Globus pallidus (tissue), 1 donor: ENCODE data around the gene MAP4.
"Not testable (repeated sequence)": the region's sequence is repeated elsewhere in the genome, so short reads cannot be mapped to it uniquely, and the experiment has no call there.

Experiments used
- DNase-seq: peaks from one replicate; pipeline ENCODE4 v3.0.0-alpha.2; 2015; ENCODE audit warnings: low spot score

The MAP4 gene

DNA sequence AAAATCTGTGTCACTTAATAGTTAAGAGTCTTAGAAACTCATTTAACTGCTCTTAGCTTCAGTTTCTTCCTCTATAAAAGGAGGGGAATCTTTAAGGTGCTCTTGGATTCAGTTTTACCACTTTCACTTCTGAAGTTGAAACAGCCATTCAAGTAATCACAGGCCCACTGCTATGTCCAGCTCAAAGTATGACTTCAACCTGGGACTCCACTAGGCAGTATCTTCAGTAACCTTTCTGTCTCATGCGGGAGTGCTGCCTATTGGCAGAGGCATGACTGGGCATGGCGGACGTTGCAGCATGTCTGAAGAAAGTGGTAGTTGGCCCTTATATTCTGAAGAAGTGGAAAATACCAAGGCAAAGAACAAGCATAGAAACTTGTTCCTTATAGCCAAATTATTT, 121.0 kb downstream of the MAP4 start:
- no peak for DNase-seq

- DNase-seq = peak; percentile 39
Measured at GRCh38 chr3:47892286-47893040, 123.8 kb downstream of the MAP4 start.

- no peak for DNase-seq
Measured at GRCh38 chr3:47891613-47892005, 124.6 kb downstream of the MAP4 start.

DNA sequence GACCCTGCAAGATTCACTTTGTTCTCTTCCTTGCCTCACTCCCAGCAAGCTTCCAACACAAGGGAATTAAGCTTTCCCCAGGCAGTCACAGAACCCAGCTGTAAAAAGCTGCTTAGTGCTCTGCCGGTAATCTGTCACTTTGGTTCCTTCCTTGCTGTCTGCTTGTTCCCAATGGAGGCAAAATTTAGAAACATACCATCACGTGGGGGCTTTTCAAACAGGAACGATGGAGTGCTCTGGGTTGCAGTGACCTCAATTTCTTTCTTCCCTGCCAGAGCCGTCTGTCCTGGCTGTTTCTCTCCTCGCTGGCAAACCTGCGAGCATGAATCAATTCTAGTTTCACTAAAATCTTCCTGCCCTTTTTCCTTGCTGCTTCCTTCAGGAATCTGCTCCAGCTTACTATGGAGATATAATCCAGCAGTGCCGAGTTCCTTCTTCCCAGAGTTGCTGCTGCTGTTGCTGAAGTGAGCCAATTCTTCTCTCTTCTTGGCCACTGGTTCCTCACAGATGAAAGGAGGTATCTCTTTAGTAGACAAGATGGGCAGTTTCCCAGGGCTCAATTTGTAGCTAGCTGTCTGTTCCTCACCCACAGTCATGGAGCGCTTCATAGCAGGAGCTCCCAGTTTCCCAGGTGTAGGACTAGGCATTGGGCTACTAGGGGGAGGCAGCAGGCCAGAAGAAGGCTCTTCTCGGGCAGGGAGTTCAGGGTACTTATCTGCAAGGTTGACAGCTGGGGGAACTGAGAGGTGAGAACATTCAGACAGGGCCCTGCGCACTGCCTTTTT, 125.2 kb downstream of the MAP4 start:
- peak; percentile 60 for DNase-seq

- DNase-seq = peak; percentile 42
Measured at GRCh38 chr3:47890126-47890827, 125.9 kb downstream of the MAP4 start.

- DNase-seq = no peak
Measured at GRCh38 chr3:47888986-47889757, 127.0 kb downstream of the MAP4 start.

DNA sequence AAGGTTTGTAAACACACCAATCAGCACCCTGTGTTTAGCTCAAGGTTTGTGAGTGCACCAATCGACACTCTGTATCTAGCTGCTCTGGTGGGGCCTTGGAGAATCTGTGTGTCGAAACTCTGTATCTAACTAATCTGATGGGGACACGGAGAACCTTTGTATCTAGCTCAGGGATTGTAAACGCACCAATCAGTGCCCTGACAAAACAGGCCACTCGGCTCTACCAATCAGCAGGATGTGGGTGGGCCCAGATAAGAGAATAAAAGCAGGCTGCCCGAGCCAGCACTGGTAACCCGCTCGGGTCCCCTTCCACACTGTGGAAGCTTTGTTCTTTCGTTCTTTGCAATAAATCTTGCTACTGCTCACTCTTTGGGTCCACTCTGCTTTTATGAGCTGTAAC, 128.2 kb downstream of the MAP4 start:
- DNase-seq = not testable (repeated sequence)

- DNase-seq = no peak
Measured at GRCh38 chr3:47885168-47885567, 131.0 kb downstream of the MAP4 start.

DNA sequence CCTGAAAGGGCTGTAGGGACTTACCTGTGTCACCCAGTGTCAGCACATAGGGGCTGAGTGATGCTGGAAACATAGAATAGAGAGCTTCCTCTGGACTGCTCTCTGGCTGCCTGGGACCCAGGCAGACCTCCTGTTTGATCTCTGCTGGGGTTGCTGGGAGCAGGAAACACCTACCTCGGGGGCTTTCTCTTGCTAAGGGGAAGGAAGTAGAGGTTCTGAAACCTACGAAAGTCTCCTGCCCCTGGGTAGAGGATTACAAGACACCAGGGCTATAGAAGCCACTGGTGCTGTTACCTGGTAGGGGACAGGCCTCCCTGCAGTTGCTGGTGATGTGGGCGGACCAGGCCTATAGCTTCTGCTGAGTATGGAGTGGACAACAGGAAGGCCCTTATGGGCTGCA, 131.6 kb downstream of the MAP4 start:
- DNase-seq = no peak

GRCh38 chr3:47882338-47882737, 133.9 kb downstream of the MAP4 start:
- no peak for DNase-seq

GRCh38 chr3:47877719-47878118, 138.5 kb downstream of the MAP4 start:
- no peak for DNase-seq

GRCh38 chr3:47877290-47877689, 138.9 kb downstream of the MAP4 start:
- DNase-seq = no peak

DNA sequence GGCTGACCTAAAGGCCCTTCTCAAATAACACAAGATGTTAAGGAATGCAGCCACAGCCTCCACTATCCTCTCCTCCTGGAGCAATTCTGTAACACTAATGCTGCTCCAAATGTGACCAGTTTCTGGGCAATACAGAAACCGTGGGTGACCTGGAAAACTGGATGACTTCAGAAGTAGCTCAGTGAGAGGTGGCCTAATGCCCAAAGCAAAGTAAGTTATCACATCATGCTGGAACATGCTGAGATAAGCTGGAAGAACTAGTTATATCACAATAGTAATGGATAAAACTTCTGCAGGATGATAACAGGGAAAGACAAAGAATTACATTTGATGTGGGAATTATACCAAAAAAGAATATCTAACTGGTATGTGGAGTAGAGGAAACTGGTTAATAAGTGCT, 141.3 kb downstream of the MAP4 start:
- no peak for DNase-seq

DNA sequence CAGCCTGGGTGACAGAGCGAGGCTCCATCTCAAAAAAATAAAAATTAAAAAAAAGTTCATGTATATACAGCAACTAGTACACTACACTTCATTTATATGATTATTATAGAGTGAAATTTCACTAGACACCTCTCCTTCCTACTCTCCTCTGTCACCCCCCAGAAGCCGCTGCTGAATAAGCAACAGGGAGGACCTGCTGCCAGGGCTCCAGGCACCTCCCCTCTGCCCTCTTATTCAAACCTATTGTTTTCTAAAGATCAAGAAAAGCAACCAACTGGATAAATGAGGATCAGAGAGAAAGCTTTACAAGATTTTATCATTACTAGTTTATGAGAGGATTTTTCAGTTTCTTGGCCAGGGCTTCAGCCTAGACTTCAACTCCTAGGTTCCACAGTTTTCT, 141.8 kb downstream of the MAP4 start:
- no peak for DNase-seq

- no peak for DNase-seq
Measured at GRCh38 chr3:47872916-47873315, 143.3 kb downstream of the MAP4 start.

DNA sequence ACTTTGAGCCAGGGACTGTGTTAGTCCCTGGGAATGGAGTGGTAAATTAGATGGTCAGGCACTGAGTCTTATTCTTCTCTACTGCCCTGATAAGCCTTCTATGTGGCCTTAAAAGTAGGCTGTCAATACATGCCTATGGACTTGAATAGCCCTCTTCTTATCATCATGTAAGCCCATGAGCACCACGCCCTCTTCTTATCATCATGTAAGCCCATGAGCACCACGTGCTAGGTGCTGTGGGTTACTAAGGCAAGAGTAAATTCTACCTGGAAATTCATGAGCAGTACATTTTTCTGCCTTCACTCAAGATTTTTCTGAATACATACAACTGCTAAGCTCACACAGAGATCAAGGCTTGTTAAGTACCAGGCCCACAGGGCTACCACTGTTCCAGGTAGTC, 144.8 kb downstream of the MAP4 start:
- DNase-seq = no peak

DNA sequence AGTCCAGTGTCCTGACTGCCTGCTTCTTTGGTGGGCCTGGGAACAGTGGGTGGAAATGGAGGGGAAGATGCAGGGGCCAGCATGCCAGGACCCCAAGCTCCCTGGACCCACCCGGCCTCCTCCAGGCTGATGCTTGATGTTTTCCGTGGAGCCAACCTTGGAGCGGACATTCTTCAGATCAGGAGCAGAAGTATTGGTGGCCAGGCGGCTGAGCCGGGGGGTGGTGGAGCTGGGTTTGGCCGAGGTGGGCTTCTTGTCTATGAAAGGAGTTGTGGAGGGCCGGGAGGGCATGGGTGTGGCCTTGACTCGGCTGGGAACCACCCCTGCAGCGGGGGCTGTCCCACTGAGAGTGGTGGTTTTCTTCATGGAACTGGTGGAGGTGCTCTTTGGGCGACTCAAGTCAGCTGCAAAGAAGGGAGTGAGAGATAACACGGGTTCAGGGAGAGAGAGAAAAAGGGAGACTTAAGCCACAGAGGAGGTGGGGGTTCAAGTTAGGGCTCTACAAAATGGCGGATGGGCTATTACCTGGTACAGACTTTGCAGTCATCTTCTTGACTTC, 145.4 kb downstream of the MAP4 start:
- no peak for DNase-seq

DNA sequence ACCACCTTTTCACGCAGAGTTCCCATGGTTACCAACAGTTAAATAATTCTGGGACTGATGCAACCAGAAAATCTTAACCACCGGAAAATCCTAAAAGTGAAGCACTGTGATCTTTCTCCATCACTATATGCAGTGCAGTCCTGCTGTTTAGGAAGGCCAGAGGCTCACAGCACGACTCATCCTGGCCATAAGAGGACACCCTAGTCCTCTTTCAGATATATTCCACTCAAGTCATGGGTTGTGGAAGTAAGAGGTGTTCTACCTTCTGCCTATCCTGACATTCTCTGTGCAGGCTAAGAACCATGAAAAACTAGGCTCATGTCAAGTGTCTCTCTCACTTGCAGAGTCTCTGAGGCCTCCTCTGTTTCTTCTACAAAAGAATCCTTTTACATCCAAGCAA, 146.1 kb downstream of the MAP4 start:
- no peak for DNase-seq

- no peak for DNase-seq
Measured at GRCh38 chr3:47868306-47868705, 147.9 kb downstream of the MAP4 start.

DNA sequence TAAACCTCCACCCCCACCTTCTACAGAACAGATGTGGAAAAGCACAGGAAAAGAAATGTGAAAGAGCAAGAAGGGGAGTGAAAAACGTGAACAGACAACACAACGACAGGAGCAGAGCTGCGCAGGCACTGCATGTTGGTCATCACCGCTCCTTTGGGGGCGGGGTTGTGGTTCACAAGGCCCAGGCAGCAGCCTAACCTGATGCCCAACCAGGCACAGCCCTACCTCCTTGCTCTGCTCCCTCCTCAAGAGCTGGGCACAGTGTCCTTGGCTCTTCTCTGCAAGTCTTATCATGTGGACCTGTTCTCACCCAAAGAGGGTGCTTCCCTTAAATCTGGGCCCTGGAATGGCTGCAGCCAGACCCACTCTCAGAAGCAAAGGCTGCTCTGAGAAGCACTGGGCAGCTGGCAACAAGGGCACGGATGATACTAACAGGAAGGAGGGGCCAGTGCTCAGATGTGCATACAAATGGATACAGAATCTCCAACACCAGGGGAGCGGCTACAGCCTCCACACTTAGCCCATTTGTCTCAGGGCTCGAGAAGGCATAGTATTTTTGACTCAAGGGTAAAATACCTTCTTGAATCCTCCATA, 148.7 kb downstream of the MAP4 start:
- DNase-seq = no peak

DNA sequence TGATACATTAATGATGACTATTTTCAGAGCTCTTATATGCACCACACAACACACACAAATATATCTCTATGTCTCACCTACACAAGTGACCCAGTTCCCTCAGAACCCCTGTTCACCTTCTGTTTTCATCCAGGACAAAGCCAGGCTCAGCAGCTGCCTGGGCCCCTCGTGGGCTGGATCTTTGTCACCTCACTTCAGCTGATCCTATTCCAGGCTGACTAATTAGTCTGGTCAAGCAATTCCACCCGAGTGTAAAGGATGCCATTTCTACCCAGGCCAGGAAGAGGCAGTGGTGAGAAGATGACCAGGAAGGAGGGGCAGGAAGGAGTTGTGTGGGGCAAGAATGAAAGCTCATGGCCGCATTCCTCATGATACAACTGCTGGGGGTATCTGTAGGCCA, 151.0 kb downstream of the MAP4 start:
- DNase-seq = no peak
